ENCODE results near the gene ARHGAP31.
"Not testable (repeated sequence)": the region's sequence is repeated elsewhere in the genome, so short reads cannot be mapped to it uniquely, and the experiment has no call there.

- not testable (repeated sequence) for TF ChIP-seq CTCF (IDR thresholded peaks at IDR 0.05; ENCODE audit: insufficient read depth, low read length, poor library complexity, severe bottlenecking); EZH2phosphoT487 (conservative IDR thresholded peaks at IDR 0.05; ENCODE audit: low read length)
Measured at GRCh38 chr3:119320785-119321184, 26.6 kb downstream of the ARHGAP31 start.

All from SU-DHL-6 (cell line).